ENCODE data around the gene CAMKK2. TPM values are rescaled to one million over a fixed set of nuclear protein-coding genes. Genes with fewer than 3 reads are reported as not detected.
"Not testable (repeated sequence)": the region's sequence is repeated elsewhere in the genome, so short reads cannot be mapped to it uniquely, and the experiment has no call there.

The CAMKK2 gene
- polyA plus RNA-seq, 1 donor from 2014 or later: 29.2 TPM

DNA sequence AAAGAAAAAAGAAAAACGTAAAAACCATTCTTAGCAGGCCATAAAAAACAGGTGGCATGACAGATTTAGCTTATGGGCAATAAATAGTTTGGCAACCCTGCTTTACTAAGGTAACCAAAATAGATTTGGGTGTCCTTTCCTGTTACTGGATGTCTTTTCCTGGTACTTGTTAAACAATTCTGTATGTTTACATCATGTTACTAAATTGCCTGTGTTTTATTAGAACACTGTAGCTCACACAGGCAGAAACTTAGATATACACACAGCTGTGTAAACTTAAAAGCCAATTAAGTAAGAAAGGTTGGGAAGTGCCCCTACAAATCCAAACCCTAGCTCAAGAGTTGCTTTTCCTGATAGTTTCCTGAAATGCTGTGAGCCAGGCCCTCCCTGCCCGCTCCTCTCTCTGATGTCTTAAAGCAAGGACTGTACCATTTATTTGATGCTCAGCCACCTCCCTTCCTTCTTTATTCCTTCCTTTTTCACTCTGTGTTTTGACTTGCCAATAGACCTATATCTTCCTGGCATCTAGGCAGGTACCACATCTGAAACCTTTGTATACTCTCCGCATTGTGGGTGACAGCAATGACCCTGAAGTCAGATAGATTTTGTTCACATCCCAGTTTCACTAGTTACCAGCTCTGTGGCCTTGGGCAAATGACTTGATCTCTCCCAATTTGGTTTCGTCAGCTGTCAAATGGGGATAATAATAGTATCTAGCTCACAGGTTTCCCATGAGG, 3.7 kb upstream of the CAMKK2 start:
- no peaks in the 10 kb centered on the region for H3K36me3 ChIP-seq (ENCODE audit: insufficient read depth, low read length)
- no peaks in the 10 kb centered on the region for H4K20me1 ChIP-seq (ENCODE audit: insufficient read depth)
- no peak overlapping the region for H3K4me2 ChIP-seq (ENCODE audit: low read length)
- no peaks in the 10 kb centered on the region for H3K9me2 ChIP-seq (ENCODE audit: insufficient read depth, low read length)
- H3F3A ChIP-seq (ENCODE audit: insufficient read depth, low read length, poor library complexity, severe bottlenecking): no peaks in the 10 kb centered on the region
- H2AFZ ChIP-seq (ENCODE audit: low read depth, low read length): no peak overlapping the region
- peaks cover 7% of the 10 kb centered on the region for H3K79me2 ChIP-seq (replicated peaks; ENCODE audit: insufficient read depth, low read length)
- no peaks in the 10 kb centered on the region for H3K27me3 ChIP-seq (ENCODE audit: insufficient read depth, low read depth, low read length)
- H3K4me3 ChIP-seq (ENCODE audit: low read length): peak overlapping the region; percentile 8
- no peak for TF ChIP-seq MXI1 (conservative IDR thresholded peaks at IDR 0.05; ENCODE audit: poor library complexity, severe bottlenecking)
- no peak for TF ChIP-seq CTCF (IDR thresholded peaks at IDR 0.05; ENCODE audit: poor library complexity, severe bottlenecking)
- no peak for TF ChIP-seq EP300 (conservative IDR thresholded peaks at IDR 0.05; ENCODE audit: poor library complexity, severe bottlenecking)
- no peak for TF ChIP-seq POLR2AphosphoS5 (IDR thresholded peaks at IDR 0.05)
- TF ChIP-seq EZH2 (IDR thresholded peaks at IDR 0.05; ENCODE audit: borderline replicate concordance, insufficient read depth, low read length, poor library complexity, severe bottlenecking): no peak
- TF ChIP-seq, protein P1, sequence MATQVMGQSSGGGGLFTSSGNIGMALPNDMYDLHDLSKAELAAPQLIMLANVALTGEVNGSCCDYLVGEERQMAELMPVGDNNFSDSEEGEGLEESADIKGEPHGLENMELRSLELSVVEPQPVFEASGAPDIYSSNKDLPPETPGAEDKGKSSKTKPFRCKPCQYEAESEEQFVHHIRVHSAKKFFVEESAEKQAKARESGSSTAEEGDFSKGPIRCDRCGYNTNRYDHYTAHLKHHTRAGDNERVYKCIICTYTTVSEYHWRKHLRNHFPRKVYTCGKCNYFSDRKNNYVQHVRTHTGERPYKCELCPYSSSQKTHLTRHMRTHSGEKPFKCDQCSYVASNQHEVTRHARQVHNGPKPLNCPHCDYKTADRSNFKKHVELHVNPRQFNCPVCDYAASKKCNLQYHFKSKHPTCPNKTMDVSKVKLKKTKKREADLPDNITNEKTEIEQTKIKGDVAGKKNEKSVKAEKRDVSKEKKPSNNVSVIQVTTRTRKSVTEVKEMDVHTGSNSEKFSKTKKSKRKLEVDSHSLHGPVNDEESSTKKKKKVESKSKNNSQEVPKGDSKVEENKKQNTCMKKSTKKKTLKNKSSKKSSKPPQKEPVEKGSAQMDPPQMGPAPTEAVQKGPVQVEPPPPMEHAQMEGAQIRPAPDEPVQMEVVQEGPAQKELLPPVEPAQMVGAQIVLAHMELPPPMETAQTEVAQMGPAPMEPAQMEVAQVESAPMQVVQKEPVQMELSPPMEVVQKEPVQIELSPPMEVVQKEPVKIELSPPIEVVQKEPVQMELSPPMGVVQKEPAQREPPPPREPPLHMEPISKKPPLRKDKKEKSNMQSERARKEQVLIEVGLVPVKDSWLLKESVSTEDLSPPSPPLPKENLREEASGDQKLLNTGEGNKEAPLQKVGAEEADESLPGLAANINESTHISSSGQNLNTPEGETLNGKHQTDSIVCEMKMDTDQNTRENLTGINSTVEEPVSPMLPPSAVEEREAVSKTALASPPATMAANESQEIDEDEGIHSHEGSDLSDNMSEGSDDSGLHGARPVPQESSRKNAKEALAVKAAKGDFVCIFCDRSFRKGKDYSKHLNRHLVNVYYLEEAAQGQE (IDR thresholded peaks at IDR 0.05; ENCODE audit: borderline replicate concordance): no peak
- no peak for TF ChIP-seq TAF1 (IDR thresholded peaks at IDR 0.05; ENCODE audit: low read depth)
- no peak for TF ChIP-seq RAD21 (conservative IDR thresholded peaks at IDR 0.05)
- TF ChIP-seq SMC3 (conservative IDR thresholded peaks at IDR 0.05; ENCODE audit: poor library complexity): no peak
- no peaks in the 10 kb centered on the region for H3K9me3 ChIP-seq (ENCODE audit: low read length)
- no peak overlapping the region for H3K27ac ChIP-seq (ENCODE audit: low read length)
- no peak overlapping the region for H3K9ac ChIP-seq (ENCODE audit: low read length)

DNA sequence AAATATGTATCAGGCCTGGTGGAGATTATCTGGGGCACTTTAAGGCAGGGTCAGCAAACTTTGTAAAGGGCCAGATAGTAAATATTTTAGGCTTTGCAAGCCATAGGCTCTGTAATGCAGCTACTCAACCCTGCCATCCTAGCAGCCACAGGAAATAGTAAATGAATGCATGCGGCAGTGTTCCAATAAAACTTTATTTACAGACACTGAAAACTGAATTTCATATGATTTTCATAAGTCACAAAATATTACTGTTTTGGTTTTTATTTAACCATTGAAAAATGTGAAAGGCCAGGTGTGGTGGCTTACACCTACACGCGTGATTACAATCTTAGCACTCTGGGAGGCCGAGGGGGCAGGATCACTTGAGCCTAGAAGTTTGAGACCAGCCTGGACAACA, 3.2 kb upstream of the CAMKK2 start:
- Histone ChIP-seq H3F3A (ENCODE audit: insufficient read depth, low read length, poor library complexity, severe bottlenecking) (no peaks in the 10 kb centered on the region), H3K4me3 (ENCODE audit: low read length) (no peak overlapping the region), H3K27me3 (ENCODE audit: insufficient read depth, low read depth, low read length) (no peaks in the 10 kb centered on the region), H3K36me3 (ENCODE audit: insufficient read depth, low read length) (no peaks in the 10 kb centered on the region), H3K4me2 (ENCODE audit: low read length) (no peak overlapping the region), H3K79me2 (replicated peaks; ENCODE audit: insufficient read depth, low read length) (peaks cover 10% of the 10 kb centered on the region), H3K9me3 (ENCODE audit: low read length) (no peaks in the 10 kb centered on the region), H3K9me2 (ENCODE audit: insufficient read depth, low read length) (no peaks in the 10 kb centered on the region), H3K9ac (ENCODE audit: low read length) (no peak overlapping the region), H2AFZ (ENCODE audit: low read depth, low read length) (no peak overlapping the region), H3K27ac (ENCODE audit: low read length) (no peak overlapping the region), H4K20me1 (ENCODE audit: insufficient read depth) (no peaks in the 10 kb centered on the region)
- no peak for TF ChIP-seq RAD21 (conservative IDR thresholded peaks at IDR 0.05)
- no peak for TF ChIP-seq CTCF (IDR thresholded peaks at IDR 0.05; ENCODE audit: poor library complexity, severe bottlenecking)
- TF ChIP-seq, protein P1 (IDR thresholded peaks at IDR 0.05; ENCODE audit: borderline replicate concordance): no peak
- no peak for TF ChIP-seq EP300 (conservative IDR thresholded peaks at IDR 0.05; ENCODE audit: poor library complexity, severe bottlenecking)
- TF ChIP-seq POLR2AphosphoS5 (IDR thresholded peaks at IDR 0.05): no peak
- TF ChIP-seq TAF1 (IDR thresholded peaks at IDR 0.05; ENCODE audit: low read depth): no peak
- no peak for TF ChIP-seq EZH2 (IDR thresholded peaks at IDR 0.05; ENCODE audit: borderline replicate concordance, insufficient read depth, low read length, poor library complexity, severe bottlenecking)
- TF ChIP-seq SMC3 (conservative IDR thresholded peaks at IDR 0.05; ENCODE audit: poor library complexity): no peak
- no peak for TF ChIP-seq MXI1 (conservative IDR thresholded peaks at IDR 0.05; ENCODE audit: poor library complexity, severe bottlenecking)

DNA sequence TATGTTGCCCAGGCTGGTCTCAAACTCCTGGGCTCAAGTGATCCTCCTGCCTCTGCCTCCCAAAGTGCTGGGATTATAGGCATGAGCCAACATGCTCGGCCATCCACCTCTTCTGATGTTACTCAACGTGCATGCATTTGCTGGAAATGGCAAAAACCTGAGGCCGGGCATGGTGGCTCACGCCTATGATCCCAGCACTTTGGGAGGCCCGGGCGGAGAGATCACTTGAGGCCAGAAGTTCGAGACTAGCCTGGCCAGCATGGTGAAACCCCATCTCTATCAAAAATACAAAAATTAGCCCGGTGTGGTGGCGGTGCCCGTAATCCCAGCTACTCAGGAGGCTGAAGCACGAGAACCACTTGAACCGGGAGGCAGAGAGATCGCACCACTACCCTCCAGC, 1.9 kb upstream of the CAMKK2 start:
- H3F3A ChIP-seq (ENCODE audit: insufficient read depth, low read length, poor library complexity, severe bottlenecking); H3K36me3 ChIP-seq (ENCODE audit: insufficient read depth, low read length); H2AFZ ChIP-seq (ENCODE audit: low read depth, low read length); H4K20me1 ChIP-seq (ENCODE audit: insufficient read depth); H3K9me2 ChIP-seq (ENCODE audit: insufficient read depth, low read length); H3K27ac ChIP-seq (ENCODE audit: low read length); H3K27me3 ChIP-seq (ENCODE audit: insufficient read depth, low read depth, low read length); H3K4me3 ChIP-seq (ENCODE audit: low read length); H3K9me3 ChIP-seq (ENCODE audit: low read length); H3K9ac ChIP-seq (ENCODE audit: low read length); H3K4me2 ChIP-seq (ENCODE audit: low read length): not testable (repeated sequence)
- peaks cover 10% of the 10 kb centered on the region for H3K79me2 ChIP-seq (replicated peaks; ENCODE audit: insufficient read depth, low read length)
